HUDEP-2 (cell line): ENCODE measurements around the gene WBP2.

Experiments
- DNase-seq, 76 experiments: peaks; one replicate each; lab custom pipeline; 2025; ENCODE audit not compliant: unreplicated experiment in 76 of 76; lab: John Stamatoyannopoulos, UW

Gene WBP2

GRCh38 chr17:75831032-75831571 lies 24.0 kb downstream of the WBP2 start:
- no peak for DNase-seq

DNA sequence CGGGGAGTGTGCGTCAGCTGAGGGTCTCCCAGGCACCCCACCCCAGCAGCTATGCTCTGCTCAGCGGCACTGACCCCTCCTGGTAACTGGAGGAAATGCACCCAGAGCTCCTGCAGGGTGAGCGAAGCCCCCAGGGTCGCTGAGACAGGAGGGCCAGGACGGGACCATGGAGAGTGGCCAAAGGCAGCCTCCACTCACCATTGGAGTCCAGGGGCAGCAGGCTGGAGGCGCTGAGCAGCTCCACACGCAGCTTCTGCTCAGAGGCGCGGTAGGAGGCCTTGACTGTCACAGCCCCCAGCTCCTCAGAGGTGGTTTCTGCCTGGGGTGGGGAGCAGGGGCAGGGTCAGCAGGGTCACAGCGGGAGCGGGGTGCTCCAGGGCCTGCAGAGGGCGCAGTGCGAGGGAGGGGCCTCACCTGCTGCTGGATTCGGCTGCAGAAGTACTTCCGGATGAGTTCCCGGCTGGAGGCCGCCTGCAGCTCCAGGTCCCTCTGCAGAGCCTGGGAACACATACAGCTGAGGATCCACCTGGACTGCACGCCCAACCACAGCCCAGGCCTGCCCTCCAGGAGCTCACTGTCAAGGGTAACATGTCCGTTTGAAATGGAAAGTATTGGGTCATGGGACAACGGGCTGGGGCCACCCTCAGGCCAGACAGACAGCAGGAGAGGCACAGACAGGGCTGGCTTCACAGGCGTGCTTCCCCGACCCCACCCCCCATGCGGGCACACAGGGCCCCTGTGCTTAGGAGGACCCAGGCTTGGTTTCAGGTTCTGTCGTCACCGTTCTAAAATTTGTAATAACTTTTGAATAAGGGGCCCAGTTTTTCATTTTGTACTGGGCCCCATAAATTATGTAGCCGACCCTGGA lies 24.7 kb downstream of the WBP2 start:
- no peak for DNase-seq

- no peak for DNase-seq
Measured at GRCh38 chr17:75829747-75830146, 25.4 kb downstream of the WBP2 start.

- DNase-seq, result no peak
Measured at GRCh38 chr17:75828741-75829140, 26.4 kb downstream of the WBP2 start.

DNA sequence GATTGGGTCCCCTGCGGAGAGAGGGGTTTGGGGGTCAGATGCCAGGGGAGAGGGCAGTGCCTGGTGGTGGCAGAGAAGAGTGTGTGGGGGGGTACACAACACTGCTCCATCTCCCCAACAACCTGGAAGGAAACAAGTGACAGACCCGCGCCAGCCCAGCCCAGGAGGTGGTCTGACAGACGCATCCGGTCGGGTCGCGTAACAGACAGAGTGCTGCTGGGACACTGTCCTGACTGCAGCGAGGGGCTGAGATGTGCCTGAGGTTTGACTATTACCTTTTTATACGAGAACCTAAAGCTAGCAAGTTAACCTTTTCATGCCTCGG lies 27.1 kb downstream of the WBP2 start:
- no peak for DNase-seq

DNA sequence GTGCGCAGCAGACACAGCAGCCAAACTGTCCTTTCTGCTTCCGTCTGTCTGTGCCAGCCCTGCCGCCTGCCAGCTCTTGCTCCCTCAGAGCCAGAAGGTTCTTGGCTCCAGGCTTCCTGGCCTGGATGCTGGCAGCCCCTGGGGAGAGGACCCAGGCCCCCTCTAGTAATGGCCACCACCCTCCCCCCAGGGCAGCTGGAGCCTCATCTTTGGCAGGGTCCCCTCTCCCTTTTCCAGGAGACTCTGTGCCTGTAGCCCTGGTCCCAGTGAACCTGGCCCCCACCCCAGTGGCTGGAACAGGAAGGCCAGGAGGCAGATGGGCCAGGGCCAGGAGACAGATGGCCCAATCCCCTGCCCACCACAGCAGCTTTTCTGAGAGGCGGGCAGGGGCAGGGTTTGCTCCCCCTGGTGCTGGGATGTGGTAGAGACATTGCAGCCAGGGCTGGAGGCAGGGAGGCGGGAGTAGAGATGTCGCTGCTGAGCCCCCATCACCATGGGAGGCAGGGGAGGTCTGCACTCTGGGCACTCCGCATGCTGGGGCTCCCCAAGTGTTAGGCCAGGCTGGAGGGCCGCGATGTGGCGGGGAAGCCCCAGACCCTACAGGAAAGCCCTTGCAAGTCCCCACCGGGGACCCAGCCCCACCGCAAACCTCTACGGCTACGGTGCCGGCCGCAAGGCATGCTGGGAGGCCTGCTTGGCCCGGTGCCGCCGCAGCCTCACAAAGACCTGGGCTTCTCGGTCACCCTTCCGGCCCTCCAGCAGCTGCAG lies 27.6 kb downstream of the WBP2 start:
- DNase-seq, result peak in 16 of 76 experiments; percentile 5 to 36 (median 24)

DNA sequence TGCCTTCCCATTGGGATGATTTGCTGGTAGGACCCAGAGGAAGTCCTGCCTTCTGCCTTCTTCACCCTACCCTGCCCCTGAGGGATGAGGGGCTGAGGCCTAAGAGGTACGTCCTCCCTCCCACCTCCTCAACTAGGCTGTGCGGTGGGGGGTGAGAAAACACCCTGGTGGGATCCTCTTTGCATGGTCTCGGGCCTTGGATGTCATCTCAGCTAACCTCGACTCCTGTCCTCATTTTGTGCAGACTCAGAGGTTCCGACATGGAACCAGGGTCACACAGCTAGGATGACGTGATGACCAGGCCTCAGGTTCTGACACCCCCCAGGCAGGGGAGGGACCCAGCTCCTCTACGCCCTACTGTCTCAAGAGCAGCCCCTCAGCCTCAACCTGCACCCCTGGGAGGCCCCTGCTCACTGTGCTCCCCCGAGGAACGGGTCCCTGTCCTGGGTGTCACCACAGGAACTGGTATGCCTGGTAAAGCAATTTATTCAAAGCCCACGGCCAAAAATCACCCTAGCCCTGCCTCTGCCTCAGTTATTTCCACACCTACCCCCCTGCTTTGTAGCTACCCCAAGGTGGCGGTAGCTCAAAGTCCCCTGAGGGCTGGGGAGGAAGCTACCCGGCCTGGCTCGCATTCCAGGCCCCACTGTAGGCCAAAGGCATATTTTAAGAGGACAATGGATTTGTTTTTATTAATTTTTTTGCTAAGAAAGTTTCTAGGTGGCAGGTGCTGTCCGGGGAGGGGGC lies 28.4 kb downstream of the WBP2 start:
- DNase-seq, result no peak

GRCh38 chr17:75825748-75826370 lies 29.3 kb downstream of the WBP2 start:
- no peak for DNase-seq

DNA sequence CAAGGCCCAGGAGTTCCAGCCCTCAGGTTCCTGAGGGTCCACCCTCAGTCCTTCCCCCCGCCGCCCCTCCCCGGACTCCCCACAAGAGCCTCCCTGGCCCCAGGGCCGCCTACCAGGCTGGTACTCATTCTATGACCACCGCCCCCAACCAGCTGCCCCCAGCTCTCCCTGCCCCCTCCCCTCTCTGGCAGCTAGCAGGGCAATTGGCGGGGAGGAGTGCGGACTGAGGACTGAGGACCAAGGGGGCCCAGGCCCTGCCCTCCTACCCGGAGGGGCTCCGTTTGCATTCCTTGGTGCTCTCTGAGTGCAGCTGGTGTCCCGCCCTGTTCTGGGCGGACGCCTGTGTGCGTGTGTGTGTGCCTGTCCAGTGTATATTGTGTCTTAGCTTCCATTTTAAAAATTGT lies 30.0 kb downstream of the WBP2 start:
- DNase-seq, result no peak

DNA sequence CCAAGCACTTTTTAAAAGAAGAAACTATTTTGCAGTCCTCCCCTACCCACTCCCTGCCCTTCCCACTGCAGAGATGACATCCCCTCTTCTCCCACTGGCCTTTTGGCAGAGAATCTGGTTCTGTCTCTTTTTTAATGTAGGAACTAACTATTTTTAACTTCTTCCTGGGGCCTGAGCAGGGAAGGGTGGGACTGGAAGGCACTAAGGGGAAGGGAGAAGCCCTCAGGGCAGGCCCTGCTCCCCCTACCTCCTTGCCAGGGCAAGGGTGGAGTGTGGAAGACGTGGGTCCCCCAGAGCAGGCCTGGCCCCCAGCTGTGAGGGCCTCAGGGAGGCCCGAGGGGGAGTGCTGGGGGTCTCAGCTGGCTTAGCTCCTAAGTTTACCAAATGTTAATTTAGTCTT lies 30.5 kb downstream of the WBP2 start:
- DNase-seq, result no peak

DNA sequence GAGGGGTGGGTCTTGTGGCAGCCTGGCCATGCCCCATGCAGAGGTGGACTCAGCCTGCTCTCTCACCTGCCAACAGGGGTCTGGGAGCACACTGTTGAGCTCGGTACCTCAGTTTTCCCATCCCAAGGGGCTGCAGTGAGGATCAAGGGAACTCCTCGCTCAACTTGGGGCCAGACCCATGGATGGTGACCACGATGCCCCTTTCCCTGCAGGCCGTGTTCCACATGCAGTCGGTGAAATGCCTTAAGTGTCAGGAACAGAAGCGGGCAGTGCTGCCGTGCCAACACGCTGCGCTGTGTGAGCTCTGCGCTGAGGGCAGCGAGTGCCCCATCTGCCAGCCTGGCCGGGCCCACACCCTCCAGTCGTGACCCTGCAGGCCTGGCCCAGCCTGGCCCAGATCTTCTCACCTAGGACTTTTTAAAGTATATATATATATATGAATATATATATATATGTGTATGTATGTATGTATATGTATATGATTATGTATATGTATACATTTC lies 31.0 kb downstream of the WBP2 start:
- DNase-seq, result no peak

- DNase-seq, result no peak
Measured at GRCh38 chr17:75823257-75824041, 31.7 kb downstream of the WBP2 start.

DNA sequence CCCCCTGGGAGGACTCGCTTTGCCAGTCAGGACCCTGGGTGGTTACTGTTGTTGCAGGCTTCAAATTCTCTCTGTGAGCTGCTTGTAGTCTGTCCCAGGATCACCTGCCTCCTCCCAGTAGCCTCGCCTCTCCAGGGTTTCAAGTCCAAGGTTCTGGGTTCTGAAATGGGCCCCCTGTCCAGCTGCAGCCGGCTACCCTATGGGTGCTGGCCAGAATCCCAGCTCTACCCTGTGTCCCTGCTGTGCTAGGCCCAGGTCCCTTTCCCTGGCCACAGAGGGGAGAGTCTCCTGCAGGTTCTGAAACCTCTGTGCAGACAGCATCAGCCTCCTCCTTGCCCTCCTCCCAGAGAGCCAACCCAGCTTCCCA lies 32.4 kb downstream of the WBP2 start:
- no peak for DNase-seq

DNA sequence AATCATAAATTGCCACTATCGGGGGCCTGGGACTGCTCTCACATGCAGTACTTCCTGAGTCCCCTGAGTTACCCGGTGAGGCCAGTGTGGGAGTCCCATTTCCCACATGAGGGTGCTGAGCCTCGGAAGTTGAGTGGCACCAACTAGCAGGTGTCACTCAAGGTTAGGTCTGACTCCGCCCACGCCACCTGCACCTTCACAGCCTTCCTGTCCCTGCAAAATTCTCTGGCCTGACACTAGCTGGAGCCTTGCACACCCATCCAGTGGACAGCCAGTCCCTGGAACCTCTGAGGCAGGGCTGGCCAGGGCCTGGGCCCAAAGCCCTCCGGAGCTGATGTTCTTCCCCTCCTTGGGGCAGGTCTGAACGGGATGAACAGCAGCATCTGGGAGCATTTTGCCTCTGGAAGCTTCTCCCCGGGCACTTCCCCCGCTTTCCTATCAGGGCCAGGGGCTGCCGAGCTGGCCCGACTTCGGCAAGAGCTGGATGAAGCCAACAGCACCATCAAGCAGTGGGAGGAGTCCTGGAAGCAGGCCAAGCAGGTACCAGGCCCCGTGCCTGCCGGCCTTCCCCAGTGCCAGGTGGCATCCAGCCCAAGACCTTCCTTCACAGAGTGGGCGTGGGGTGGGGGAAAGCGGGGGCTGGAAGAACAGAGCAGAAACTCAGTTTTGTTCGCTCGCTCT lies 32.9 kb downstream of the WBP2 start:
- DNase-seq, result peak in 2 of 76 experiments; percentile 3 to 10

GRCh38 chr17:75821552-75821951 lies 33.6 kb downstream of the WBP2 start:
- DNase-seq, result no peak

- DNase-seq, result no peak
Measured at GRCh38 chr17:75820094-75821080, 34.7 kb downstream of the WBP2 start.

- DNase-seq, result peak in 2 of 76 experiments; percentile 12 to 19
Measured at GRCh38 chr17:75819678-75820077, 35.5 kb downstream of the WBP2 start.

GRCh38 chr17:75819116-75819515 lies 36.0 kb downstream of the WBP2 start:
- peak in 4 of 76 experiments; percentile 5 to 14 (median 10) for DNase-seq
